PC-3 (cell line): Measurements from ENCODE around the gene MED14.

ENCODE experiments used
- EZH2 ChIP-seq: fragments of 300-600 bp; sonication (generic); IDR thresholded peaks from one replicate; pipeline ENCODE4 v1.6.1; 2017; ENCODE audit warnings: antibody characterized with exemption, mild to moderate bottlenecking, low read length; ENCODE audit not compliant: unreplicated experiment
- EZH2phosphoT487 ChIP-seq: fragments of 300-600 bp; sonication (generic); IDR thresholded peaks from 2 replicates; pipeline ENCODE4 v1.6.1; 2018; ENCODE audit warnings: mild to moderate bottlenecking, antibody characterized with exemption, low read length, borderline replicate concordance
- TF ChIP-seq, protein P1 (sequence below): fragments of 300-600 bp; sonication (generic); conservative IDR thresholded peaks from 2 replicates; pipeline ENCODE4 v1.5.1; 2017; ENCODE audit warnings: antibody characterized with exemption, low read depth, mild to moderate bottlenecking, low read length

DNA sequence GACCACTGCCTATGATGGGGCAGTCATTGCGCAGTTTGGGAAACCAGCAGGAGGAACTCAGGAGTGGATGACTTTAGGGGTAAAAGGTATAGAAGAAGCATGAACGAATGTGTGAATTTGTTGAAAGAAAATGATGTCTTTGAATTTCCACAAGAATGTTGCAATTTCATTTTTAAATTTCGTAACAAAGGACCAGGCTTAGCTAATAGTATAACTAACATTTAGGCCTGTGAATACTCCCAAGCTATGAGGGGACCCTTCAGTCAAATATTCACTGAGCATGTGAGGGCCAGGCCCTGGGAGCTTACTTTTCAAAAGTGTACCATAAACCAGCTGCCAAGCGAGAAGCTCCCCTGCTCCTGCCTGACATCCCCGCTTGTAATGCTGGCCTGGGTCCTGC lies 106.8 kb downstream of the MED14 start:
- TF ChIP-seq, protein P1, sequence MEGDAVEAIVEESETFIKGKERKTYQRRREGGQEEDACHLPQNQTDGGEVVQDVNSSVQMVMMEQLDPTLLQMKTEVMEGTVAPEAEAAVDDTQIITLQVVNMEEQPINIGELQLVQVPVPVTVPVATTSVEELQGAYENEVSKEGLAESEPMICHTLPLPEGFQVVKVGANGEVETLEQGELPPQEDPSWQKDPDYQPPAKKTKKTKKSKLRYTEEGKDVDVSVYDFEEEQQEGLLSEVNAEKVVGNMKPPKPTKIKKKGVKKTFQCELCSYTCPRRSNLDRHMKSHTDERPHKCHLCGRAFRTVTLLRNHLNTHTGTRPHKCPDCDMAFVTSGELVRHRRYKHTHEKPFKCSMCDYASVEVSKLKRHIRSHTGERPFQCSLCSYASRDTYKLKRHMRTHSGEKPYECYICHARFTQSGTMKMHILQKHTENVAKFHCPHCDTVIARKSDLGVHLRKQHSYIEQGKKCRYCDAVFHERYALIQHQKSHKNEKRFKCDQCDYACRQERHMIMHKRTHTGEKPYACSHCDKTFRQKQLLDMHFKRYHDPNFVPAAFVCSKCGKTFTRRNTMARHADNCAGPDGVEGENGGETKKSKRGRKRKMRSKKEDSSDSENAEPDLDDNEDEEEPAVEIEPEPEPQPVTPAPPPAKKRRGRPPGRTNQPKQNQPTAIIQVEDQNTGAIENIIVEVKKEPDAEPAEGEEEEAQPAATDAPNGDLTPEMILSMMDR: no peak
- TF ChIP-seq EZH2 (no peak), EZH2phosphoT487 (no peak)
